ENCODE data around the gene MEX3D.
"Not testable (repeated sequence)": the region's sequence is repeated elsewhere in the genome, so short reads cannot be mapped to it uniquely, and the experiment has no call there.

Gene MEX3D

DNA sequence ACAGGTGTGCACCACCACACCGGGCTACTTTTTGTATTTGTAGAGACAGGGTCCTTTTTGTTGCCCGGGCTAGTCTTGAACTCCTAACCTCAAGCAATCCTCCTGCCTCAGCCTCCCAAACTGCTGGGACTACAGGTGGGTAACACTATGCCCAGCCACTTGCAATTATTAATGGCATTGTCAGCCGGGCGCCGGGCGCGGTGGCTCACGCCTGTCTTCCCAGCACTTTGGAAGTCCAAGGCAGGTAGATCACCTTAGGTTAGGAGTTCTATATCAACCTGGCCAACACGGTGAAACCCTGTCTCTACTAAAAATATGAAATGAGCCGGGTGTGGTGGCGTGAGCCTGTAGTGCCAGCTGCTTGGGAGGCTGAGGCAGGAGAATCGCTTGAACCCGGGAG, 2.7 kb upstream of the MEX3D start:
- DNase-seq, result no peak

DNA sequence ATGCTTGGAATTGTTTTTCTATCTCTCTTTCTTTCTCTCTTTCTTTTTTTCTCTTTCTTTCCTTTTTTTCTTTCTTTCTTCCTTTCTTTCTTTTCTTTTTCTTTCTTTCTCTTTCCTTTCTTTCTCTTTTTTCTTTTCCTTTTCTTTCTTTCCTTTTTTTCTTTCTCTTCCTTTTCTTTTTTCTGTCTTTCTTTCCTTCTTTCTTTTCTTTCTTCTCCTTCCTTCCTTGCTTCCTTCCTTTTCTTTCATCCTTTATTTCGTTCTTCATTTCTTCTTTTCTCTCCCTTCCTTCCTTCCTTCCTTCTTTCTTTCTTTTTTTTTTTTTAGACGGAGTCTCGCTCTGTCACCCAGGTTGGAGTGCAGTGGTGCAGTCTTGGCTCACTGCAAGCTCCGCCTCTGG, 1.9 kb upstream of the MEX3D start:
- DNase-seq, result no peak

DNA sequence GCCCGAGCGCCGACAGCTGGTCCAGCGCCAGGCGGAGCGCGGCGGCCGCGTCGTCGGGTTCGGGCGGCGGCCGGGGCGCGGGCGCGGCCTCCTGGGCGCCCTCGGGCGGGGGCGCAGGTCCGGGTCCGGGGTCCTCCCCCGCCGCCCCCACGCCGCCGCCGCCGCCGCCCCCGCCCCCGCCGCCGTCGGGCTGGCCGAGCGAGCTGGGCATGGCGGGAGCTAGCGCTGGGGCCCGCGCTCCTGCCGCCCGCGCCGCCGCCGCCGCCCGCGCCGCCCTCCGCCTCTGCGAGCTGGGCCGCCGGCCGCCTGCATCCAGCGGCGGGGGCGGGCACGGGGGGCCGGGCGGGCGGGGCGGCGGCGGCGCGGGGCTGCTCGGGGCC, 287 bp downstream of the MEX3D start:
- no peak for DNase-seq

DNA sequence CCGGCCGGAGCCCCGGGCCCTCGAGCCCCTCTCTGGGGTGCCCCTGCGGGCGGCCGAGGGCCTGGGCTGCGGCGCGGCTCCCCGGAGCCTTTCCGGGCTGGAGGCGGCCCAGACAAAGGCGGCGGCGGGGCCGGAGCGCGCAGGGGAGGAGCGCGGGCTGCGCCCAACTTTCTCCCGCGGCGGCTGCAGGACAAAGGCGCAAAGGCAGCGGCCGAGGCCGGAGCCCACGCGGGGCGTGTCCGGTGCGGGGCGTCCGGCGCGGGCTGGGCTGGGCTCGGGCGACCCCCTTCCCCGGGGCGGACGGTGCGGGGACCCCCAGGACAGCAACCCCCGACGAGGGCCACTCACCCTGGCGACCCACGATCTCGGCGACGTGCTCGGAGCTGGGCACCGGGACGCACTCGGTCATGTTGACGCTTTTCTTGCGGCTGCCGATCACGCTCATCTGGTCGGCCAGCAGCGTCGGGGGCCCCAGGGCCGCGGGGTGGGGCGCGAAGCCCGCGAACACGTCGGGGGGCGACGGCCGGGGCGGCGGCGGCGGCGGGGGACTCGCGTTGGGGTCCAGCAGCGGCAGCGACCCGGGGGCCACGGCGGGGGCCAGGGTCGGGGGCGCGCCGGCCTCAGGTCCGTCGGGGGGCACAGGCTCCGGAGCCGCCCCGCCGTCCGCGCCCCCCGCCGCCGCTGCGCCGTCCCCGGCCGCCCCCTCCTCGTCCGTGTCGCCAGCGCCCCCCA, 843 bp downstream of the MEX3D start:
- DNase-seq, result peak; percentile 35

DNA sequence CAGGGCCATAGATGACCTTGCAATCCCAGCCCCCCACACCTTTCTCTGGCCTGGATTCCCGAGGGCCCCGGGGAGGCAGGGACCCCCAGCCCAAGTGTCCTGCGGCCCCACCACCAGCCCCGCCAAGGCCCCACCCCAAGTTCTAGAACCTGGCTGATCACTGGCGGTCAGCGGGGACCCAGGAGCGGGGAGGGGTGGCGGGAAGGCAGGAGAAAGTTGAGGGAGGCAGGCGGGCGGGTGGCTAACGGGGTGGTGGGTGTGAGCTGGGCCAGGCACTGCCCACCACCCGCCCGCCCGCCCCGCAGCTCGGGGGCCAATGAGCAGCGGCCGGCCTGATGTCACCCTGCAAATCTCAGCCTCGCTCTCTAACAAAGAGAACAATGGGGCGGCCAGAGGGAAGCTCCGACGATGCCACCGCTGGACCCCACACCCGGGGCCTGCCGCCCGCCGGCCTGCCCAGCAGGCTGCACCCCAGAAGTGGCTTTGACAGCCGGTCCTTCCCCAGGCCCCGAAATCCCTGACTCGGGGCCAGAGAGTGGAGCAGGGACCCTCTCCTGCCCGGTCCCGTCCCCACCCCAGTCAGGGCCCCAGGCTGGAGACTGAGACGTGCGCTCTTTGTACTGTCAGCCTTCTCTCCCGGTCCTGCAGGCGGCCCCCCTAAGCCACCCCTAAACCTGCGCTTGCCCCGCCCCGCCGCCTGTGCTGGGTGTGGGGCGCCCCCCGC, 1.6 kb downstream of the MEX3D start:
- no peak for DNase-seq

DNA sequence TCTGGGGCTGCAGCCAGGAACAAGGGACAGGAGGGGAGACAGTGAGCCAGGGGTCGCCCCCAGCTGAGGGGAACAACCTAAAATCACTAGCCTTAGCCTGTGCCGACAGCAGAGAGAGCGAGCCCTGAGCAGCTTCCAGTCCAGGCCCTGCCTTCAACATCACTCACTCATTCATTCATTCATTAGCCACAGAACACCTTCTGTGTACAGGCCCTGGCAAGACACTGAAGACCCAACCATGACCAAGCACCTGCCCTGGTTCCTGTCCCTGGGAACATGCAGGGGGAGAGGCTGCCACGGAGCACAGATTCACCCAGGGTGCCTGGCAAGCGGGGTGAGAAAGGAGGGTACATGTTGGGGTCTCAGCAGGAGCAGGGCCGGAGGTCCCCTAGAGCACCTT, 4.9 kb downstream of the MEX3D start:
- DNase-seq, result no peak

DNA sequence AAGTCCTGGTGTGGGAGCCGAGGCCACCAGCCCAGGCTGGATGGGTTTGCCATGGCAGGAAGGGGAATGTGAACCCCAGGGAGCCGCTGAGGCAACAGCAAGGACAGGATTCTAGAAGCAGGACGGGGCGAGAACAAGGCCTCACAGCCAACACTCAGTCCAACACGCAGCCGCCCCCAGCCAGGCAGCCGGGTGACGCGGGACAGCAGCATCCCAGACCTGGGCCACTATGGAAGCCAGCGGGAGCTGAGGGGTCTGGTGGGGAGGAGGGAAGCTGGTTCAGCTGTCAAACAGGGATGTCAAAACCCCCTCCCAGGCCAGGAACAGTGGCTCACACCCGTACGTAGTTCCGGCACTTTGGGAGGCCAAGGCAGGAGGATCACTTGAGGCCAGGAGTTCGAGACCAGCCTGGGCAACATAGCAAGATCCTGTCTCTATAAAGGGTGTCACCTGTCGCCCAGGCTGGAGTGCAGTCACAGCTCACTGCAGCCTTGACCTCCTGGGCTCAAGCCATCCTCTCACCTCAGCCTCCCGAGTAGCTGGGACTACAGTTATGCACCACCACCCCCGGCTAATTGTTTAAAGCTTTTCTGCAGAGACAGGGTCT, 6.8 kb downstream of the MEX3D start:
- no peak for DNase-seq

DNA sequence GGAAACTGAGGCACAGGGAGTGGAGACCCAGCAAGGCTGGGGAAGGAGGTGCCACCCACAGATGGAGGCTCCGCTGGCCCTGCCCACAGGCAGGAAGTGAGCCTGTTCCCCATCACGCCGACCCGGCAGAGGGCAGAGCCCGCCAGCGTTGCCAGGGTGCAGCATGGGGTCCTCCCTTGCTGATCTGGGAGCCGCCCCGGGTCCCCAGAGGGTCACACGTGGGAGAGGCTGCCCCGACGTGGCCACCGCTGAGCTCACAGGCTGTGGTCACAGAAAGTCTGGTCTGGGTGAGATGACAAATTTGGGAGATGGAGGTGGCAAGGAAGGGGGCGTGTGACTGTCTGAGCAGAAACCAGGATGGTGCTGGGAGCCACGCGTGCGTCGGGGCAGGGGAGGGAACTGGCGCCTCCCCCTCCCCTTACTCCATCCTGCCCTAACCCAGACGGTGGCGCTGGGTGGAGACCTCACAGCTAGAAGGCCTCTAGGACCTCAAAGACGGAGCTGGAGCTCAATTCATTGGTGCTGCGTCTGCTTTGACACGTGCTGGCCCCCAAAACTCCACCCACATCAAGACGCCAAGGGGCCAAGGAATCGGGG, 7.7 kb downstream of the MEX3D start:
- no peak for DNase-seq

DNA sequence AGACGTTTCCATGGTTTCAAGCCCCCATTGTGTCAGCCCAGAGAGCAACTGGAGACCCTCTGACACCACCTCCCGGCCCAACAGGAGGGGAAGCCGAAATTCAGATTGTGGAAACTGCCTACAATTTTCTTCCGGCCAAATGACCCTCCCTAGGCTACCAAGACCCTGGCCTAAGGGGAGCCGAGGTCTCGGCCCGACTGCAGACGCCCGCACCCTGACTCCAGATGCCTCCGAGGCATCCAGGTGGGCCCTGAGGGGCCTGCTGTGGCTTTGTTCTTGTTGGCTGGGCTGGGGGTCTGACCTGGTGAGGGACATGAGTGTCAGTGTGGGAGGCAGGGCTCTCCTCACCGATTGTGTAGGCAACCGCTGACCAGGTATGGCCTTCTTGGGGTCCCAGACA, 9.6 kb downstream of the MEX3D start:
- no peak for DNase-seq

DNA sequence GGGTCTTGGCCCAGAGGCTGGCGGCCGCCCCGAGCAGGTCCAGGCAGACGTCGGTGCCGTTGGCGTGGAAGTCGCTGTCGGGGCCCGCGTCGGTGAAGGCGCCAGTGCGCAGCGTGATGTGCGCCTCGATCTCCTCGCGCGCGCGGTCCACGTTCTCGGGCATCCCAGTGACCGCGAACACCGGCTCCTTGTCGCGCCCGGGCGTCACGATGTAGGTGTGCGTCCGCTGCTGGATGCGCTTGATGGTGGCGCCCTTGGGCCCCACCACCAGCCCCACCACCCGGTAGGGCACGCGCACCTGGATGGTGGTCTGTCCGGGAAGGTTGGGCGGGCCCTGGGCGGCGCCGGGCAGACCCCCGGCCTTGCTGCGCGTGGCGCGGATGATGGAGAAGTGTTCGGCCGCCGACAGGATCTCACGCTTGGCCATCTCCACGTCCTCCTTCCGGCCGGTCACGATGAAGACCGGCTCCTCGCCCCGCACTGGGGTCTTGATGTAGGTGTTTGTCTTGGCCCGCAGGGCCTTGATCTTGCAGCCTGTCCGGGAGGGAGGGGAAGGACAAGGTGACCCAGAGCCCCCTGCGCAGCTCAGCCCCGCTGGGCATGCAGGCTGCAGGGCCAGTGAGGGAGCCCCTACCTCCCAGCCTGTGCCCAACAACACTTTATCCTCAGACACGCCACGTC, 11.6 kb downstream of the MEX3D start:
- no peak for DNase-seq

DNA sequence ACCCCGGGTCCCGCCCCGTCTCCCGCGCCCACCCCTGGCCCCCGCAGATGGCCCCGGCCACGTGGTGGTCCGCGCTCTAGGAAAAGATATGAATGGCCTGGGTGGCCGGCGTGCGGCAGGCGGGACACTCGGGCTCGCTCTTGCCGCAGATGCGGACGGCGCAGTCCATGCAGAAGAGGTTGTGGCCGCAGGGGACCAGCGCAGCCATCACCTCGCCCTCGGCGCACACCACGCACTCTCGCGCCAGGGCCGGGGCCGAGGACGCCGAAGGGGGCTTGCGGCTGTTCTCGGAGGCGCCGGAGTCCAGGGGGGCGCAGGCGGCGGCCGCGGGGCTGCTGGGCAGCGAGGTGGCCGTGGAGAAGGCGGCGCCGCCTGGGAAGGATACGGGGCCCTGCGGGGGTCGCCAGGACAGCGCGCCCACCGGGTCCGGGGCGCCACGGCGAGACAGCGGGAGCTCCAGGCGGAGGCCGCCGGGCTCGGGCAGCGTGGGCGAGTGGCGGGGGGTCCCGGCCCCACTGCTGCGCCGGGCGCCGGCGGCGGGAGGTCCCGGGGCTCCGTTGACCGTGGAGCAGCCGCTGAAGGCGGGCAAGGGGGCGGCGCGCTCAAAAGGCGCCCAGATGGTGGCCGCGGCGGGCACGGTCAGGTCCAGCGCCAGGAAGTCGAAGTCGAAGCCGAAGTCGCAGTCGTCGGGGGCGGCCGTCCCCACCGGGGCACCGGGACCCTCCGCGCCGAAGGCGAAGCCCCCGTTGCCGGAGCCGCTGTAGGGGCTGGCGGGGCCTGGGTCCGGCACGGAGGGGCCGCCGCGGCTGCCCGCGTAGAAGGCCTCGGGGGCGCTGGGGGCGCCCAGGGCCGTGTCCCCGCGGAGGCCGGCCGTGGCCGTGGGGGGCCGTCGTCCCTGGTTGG, 12.4 kb downstream of the MEX3D start:
- DNase-seq, result no peak

DNA sequence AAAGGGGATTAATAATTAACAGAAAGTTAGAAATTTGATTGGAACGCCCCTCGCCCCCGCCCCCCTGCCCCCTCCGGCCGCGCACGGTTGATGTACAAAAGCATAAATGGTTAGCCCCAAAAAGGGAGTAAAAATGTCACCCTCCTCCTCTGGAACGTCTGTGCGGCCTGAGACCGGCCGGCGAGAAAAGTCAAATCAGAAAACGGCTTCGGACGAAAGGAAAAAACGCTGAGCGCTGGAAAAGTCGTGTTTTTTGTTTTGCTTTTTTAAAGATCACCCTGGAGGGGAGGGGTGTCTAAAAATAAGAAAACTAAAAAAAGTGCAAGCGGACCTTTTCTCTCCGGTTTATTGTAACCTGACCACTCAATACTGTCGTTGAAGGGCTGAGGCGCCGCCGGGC, 13.2 kb downstream of the MEX3D start:
- no peak for DNase-seq

DNA sequence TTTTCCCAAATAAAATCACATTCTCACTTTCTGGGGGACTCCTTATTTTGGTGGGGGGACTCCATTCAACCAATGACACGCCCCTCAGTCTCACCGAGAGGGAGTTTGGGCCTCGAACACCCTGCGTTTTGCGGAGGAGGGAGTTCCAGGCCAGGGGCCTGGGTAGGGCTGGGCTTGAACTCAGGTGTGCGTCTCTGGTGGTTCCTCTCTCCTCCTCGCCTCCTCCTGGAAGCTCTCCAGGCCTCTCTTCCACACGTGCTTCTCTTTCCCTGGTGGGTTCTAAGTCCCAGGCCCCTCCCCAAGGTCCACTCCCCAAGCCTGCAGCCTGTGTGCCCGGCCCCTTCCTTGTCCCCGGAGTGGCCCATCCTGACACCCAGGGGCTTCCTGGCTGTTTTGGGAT, 14.7 kb downstream of the MEX3D start:
- no peak for DNase-seq

DNA sequence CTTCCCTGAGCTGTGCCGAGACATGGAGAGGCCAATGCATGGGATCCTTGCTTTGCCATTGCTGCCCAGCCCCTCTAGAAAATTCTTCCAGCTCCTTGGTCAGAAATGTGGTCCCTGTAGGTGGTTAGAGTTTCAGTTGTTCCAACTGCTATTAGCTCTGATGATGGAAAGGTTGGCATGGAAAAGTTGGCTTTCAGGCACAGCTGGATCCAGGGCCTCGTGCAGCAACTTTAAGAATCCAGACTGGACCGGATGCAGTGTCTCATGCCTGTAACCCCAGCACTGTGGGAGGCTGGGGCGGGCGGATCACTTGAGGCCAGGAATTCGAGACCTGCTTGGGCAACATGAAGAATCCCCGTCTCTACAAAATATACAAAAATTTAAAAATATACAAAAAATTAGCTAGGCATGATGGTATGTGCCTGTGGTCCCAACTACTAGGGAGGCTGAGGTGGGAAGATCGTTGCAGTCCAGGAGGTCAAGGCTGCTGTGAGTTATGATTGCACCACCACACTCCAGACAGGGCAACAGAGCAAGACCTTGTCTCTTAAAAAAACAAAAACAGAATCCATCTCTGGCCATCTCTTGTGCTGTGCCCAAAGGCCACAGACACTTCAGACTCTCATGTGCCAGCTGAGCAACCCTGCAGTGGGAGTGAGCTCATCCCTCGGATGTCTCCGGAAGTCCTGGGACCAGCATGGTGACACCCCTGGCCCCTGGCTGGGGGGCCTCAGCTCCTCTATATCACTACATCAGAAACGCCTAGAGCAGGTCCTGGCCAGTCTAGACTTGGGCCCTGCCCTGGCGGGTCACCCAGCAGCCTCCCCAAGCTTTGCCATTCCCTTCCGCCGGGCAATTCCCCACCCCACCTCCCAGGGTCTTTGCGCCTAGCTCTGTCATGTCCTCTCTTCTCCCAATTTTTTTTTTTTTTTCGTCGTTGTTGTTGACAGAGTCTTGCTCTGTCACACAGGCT, 16.8 kb downstream of the MEX3D start:
- DNase-seq, result no peak

DNA sequence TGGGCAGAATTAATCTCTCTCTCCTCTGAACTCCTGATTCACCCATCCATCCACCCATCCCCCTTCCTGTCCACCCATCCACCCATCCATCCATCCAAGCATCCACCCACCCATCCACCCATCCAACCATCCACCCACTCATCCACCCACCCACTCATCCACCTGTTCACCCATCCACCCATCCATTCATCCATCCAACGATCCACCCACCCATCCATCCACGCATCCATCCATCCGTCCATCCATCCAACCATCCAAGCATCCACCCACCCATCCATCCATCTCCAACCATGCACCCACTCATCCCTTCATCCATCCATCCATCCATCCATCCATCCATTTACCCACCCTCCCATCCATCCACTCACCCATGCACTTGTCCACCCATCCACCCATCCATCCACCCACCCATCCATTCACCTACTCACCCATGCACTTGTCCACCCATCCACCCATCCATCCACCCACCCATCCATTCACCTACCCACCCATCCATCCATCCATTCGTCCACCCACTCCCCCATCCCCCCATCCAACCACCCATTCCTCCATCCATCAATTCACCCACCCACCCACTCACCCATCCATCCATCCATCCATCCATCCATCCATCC, 18.7 kb downstream of the MEX3D start:
- DNase-seq, result no peak

DNA sequence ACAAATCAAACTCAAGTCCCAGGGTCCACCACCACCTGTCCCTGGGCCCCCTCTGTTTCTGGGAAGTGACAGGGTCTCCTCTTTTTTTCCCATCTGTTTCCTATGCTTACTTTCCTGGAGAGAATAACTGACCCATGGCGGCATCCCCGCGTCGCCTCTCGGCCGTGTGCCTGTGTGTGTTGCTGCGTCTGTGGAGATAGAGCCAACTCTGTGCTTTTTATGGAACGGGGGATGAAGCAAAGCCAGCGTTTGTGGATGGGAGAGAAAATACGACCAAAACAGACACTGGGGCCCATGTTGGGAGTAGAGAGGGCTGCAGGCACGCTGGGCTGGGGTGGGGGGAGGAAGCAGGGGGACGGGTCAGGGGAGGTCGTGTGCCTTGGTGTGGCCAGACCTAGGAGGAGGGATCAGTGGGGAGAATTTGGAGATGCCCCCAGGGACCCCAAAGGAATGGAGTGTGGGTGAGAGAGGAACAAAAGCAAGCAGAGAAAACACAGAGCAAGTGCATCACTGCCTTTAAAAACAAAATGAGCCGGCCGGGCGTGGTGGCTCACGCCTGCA, 27.7 kb downstream of the MEX3D start:
- DNase-seq, result no peak

DNA sequence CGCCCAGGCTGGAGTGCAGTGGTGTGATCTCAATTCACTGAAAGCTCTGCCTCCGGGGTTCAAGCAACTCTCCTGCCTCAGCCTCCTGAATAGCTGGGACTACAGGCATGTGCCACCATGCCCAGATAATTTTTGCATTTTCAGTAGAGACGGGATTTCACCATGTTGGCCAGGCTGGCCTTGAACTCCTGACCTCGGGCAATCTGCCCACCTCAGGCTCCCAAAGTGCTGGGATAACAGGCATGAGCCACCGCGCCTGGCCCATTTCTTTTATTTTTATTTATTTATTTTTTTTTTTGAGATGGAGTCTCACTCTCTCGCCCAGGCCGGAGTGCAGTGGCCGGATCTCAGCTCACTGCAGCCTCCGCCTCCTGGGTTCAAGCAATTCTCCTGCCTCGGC, 28.4 kb downstream of the MEX3D start:
- not testable (repeated sequence) for DNase-seq

DNA sequence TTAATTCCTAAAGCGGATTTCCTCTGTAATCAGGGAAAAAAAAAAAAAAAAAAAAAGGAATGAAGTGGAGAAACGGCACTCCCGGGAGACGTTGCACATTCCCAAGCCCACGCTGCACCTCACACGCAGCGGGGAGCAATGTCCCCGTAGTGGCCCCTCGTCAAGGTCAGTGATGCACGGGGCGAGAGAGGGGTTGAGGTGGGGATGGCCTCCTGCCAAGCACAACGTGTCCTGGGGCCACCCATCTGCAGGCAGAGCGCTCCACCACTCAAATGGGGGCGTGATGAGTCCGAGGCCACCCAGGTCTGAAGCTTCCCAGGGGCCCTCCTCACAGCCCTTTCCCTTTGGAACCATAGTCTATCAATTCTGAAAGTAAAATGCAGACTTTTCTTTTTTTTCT, 29.1 kb downstream of the MEX3D start:
- no peak for DNase-seq

DNA sequence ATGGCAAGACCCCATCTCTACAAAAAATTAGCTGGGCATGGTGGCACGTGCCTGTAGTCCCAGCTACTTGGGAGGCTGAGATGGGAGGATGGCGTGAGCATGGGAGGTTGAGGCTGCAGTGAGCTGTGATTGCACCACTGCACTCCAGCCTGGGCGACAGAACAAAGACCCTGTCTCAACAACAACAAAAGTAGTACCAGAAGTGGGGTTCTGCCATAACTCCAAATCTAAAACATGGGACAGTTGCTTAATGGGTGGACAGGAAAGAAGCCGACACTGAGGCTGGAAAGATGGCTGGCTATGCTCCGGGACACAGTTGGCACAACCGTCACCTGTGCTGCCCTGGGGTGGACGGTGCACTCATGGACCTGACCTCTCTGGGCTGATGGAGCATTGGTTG, 32.4 kb downstream of the MEX3D start:
- DNase-seq, result not testable (repeated sequence)

DNA sequence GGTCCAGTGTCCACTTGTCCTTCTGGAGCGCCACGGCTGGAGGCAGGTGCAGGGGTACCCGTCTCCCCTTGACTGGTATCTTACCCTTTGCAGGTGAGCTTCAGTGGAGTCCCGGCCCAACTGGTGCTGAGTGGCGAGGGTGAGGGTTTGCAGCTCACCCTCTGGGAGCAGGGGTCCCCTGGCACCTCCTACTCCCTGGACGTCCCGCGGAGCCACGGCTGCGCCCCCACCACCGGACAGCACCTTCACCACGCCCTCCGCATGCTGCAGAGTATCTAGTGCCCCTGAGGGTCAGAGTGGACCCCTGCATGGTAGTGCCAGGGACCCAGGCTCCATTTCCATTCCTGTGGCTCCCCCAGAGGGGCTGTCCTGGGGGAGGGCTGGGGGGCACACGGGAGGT, 33.2 kb downstream of the MEX3D start:
- no peak for DNase-seq
